Stimulated activated naive CD4-positive, alpha-beta T cell treated with Interleukin-2 at 50 U/mL for 16 hours (primary cell): ENCODE measurements around the gene WWC1.

ENCODE experiments used
- DNase-seq: peaks from one replicate; lab custom pipeline; 2025; lab: John Stamatoyannopoulos, UW

WWC1 gene

GRCh38 chr5:168291342-168291963, at the start of gene WWC1:
WWC1 (plus strand) TSS chr5:168291645; CDS start chr5:168292153, 508 bp downstream.
- DNase-seq: peak; percentile 40

- DNase-seq: no peak
Observed at GRCh38 chr5:168244838-168245559, 46.4 kb upstream of the WWC1 start.

- no peak for DNase-seq
Observed at GRCh38 chr5:168249923-168250322, 41.5 kb upstream of the WWC1 start.

- DNase-seq: no peak
Observed at GRCh38 chr5:168251259-168251658, 40.2 kb upstream of the WWC1 start.

- no peak for DNase-seq
Observed at GRCh38 chr5:168254013-168254693, 37.3 kb upstream of the WWC1 start.

GRCh38 chr5:168260353-168261226, 30.9 kb upstream of the WWC1 start:
- no peak for DNase-seq

GRCh38 chr5:168261227-168261571, 30.2 kb upstream of the WWC1 start:
- no peak for DNase-seq

- no peak for DNase-seq
Observed at GRCh38 chr5:168262042-168262743, 29.3 kb upstream of the WWC1 start.

- no peak for DNase-seq
Observed at GRCh38 chr5:168263121-168263520, 28.3 kb upstream of the WWC1 start.

GRCh38 chr5:168266016-168266415, 25.4 kb upstream of the WWC1 start:
- no peak for DNase-seq

- DNase-seq: peak; percentile 62
Observed at GRCh38 chr5:168268949-168269936, 22.2 kb upstream of the WWC1 start.

- DNase-seq: no peak
Observed at GRCh38 chr5:168269937-168270330, 21.5 kb upstream of the WWC1 start.

- DNase-seq: no peak
Observed at GRCh38 chr5:168270476-168270875, 21.0 kb upstream of the WWC1 start.

- no peak for DNase-seq
Observed at GRCh38 chr5:168273056-168273980, 18.1 kb upstream of the WWC1 start.

- DNase-seq: no peak
Observed at GRCh38 chr5:168274406-168274805, 17.0 kb upstream of the WWC1 start.

GRCh38 chr5:168275940-168276339, 15.5 kb upstream of the WWC1 start:
- DNase-seq: no peak

GRCh38 chr5:168282120-168282519, 9.3 kb upstream of the WWC1 start:
- no peak for DNase-seq

GRCh38 chr5:168284809-168285208, 6.6 kb upstream of the WWC1 start:
- DNase-seq: no peak

- DNase-seq: no peak
Observed at GRCh38 chr5:168285696-168286095, 5.7 kb upstream of the WWC1 start.
